GM12865 (cell line): ENCODE results near the gene KLHL3.

Experiments
- DNase-seq: peaks from one replicate; pipeline ENCODE4 v3.0.0; 2010; ENCODE audit warnings: low read depth
- H3K4me3 ChIP-seq: 2 replicates; pipeline ENCODE4 v1.5.1; 2011; ENCODE audit warnings: mild to moderate bottlenecking, low read depth, low read length, control low read depth
- CTCF ChIP-seq: IDR thresholded peaks from 2 replicates; pipeline ENCODE4 v1.5.1; 2011; ENCODE audit warnings: low read length, control low read depth, low read depth, inconsistent platforms; ENCODE audit not compliant: insufficient read depth; ENCODE audit errors: missing control alignments

The KLHL3 gene

DNA sequence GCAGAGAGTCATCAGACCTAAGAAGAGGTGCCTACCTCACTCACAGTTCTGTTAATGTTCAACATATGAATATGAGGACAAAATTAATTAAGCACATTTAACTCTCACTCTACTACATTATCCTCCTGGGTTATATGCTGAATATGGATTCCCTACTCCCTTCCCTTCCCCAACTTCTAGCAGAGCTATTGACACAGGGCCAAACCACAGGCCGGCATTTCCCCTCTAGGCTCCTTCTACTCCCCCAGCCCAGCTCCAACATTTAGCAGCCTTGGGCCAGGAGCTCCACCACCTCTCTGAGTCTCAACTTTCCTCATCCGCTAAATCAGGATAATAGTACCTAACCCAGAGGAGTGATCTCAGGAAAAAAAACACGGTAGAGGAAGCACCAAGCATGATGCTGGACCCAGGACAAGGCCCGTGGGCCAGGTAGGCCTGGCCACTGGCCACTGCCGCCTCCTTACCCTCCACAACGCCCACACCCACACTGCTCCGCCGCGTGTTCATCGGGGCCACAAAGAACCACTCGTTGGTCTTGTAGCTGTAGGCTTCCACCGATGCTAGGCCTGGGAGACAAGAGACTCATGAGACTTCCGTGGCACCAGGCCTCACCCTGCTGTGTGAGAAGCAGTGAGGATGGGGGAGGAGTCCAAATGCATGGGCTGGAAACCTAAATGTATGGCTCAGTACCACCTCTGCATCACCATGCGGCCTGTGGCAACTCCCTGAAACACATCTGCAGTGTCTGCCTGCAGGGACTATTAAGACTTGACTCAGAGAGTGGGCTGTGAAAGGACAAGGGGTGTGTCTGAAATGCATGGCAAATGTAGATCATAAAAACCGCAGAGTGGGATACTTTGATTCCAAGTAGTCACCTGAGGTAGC is 98.8 kb downstream of the KLHL3 start:
- H3K4me3 ChIP-seq: no peak overlapping the region
- no peak for TF ChIP-seq CTCF

GRCh38 chr5:137636099-137636498 is 99.8 kb downstream of the KLHL3 start:
- H3K4me3 ChIP-seq: no peak overlapping the region
- no peak for TF ChIP-seq CTCF
- no peak for DNase-seq

More for the DNA sequence above, 98.8 kb downstream of the KLHL3 start:
- DNase-seq: no peak

DNA sequence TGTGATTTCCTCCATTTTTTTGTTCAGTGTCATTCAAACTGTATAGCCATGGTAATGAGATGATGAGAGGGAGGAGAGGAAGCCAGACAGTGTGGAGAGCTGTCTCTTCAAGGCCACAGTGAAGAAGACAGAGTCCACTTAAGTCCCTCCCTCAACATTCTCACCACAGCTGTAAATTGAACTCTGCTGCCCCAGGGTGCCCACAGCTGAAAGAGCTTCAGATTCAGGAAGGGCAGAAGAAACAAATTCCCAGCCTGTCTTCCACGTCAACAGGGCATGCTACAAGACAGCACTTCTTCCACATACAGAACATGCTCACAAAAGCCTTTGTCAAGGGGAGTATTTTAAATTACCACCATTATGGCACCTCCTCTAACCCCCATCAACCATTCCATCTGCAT is 100.4 kb downstream of the KLHL3 start:
- DNase-seq: no peak
- no peak for TF ChIP-seq CTCF
- no peak overlapping the region for H3K4me3 ChIP-seq

GRCh38 chr5:137633896-137634295 is 102.0 kb downstream of the KLHL3 start:
- no peak for TF ChIP-seq CTCF
- no peak for DNase-seq
- H3K4me3 ChIP-seq: no peak overlapping the region

DNA sequence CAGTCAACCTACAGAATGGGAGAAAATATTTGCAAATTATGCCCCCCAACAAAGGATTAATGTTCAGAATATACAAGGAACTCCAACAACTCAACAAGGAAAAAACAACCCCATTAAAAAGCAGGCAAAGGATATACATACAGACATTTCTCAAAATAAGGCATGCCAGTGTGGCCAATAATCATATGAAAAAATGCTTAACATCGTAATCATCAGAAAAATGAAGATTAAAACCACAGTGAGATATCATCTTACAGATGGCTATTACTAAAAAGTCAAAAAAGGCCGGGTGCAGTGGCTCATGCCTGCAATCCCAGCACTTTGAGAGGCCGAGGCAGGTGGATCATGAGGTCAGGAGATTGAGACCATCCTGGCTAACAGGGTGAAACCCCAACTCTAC is 103.2 kb downstream of the KLHL3 start:
- DNase-seq: no peak
- no peak overlapping the region for H3K4me3 ChIP-seq
- TF ChIP-seq CTCF: no peak

- TF ChIP-seq CTCF: no peak
- no peak overlapping the region for H3K4me3 ChIP-seq
- no peak for DNase-seq
These were observed 104.4 kb downstream of the KLHL3 start for GRCh38 chr5:137631453-137631852.

GRCh38 chr5:137630972-137631370 is 104.9 kb downstream of the KLHL3 start:
- no peak for DNase-seq
- no peak for TF ChIP-seq CTCF
- H3K4me3 ChIP-seq: no peak overlapping the region
